Esophagus muscularis mucosa (tissue), 3 donors: Measurements from ENCODE around the gene ADAMTSL5.

Experiments used
- CTCF ChIP-seq, 3 experiments: fragments of 200-600 bp in 2 of 3; fragments of 450-650 bp in 1 of 3; sonication (generic) in 2 of 3; IDR thresholded peaks; one replicate each; pipeline ENCODE4 v1.5.1; 2017 to 2019; ENCODE audit warnings: antibody characterized with exemption in 3 of 3, mild to moderate bottlenecking in 2 of 3, moderate library complexity in 1 of 3
- POLR2AphosphoS5 ChIP-seq, 2 donors: sonication (generic); formaldehyde crosslinking; IDR thresholded peaks; one replicate each; pipeline ENCODE4 v1.6.1; 2017; ENCODE audit warnings: antibody characterized with exemption in 2 of 2

GRCh38 chr19:1459479-1459878, 53.3 kb downstream of the ADAMTSL5 start:
- TF ChIP-seq CTCF (IDR thresholded peaks at IDR 0.05) (no peak), POLR2AphosphoS5 (IDR thresholded peaks at IDR 0.05) (no peak)
